Sigmoid colon (tissue), 7 donors: Measurements from ENCODE around the gene TMPO. TPM values are rescaled to one million over a fixed set of nuclear protein-coding genes. Genes with fewer than 3 reads are reported as not detected.
A peak's percentile ranks its signal among the peaks of the same experiment; 100 is the strongest.

Source experiments
- DNase-seq: peaks from one replicate; pipeline ENCODE4 v3.0.0-alpha.2; 2019
- H3K27ac ChIP-seq, 4 donors: fragments of 200-600 bp; sonication (generic); one replicate each; pipeline ENCODE4 v1.5.1; 2016 to 2019; ENCODE audit warnings: mild to moderate bottlenecking in 1 of 4
- H3K27me3 ChIP-seq, 3 donors: fragments of 200-600 bp; sonication (generic); one replicate each; pipeline ENCODE4 v1.5.1; 2019; ENCODE audit warnings: mild to moderate bottlenecking in 1 of 3
- H3K36me3 ChIP-seq, 4 donors: fragments of 200-600 bp; sonication (generic); one replicate each; pipeline ENCODE4 v1.5.1; 2016 to 2019
- H3K4me1 ChIP-seq, 4 donors: fragments of 200-600 bp; sonication (generic); one replicate each; pipeline ENCODE4 v1.5.1; 2017 to 2019
- H3K4me3 ChIP-seq, 4 donors: fragments of 200-600 bp; sonication (generic); one replicate each; pipeline ENCODE4 v1.5.1; 2017 to 2019; ENCODE audit warnings: mild to moderate bottlenecking in 2 of 4, moderate library complexity in 1 of 4
- H3K9me3 ChIP-seq, 4 donors: fragments of 200-600 bp in 3 of 4; sonication (generic) in 3 of 4; one replicate each; pipeline versions ENCODE4 v1.5.1 to v1.6.1; 2013 to 2019
- EP300 ChIP-seq, 4 donors: sonication (generic); formaldehyde crosslinking; IDR thresholded peaks; one replicate each; pipeline ENCODE4 v1.6.1; 2017; ENCODE audit warnings: antibody characterized with exemption in 4 of 4
- POLR2A ChIP-seq, 2 donors: fragments of 450-650 bp; IDR thresholded peaks; one replicate each; pipeline ENCODE4 v1.6.1; 2016; ENCODE audit warnings: antibody characterized with exemption in 2 of 2, mild to moderate bottlenecking in 2 of 2, moderate library complexity in 2 of 2
- POLR2AphosphoS5 ChIP-seq, 4 donors: sonication (generic); formaldehyde crosslinking; IDR thresholded peaks; one replicate each; pipeline ENCODE4 v1.6.1; 2017; ENCODE audit warnings: antibody characterized with exemption in 4 of 4
- WGBS, 2 donors: extraction: QIAGEN DNeasy Blood & Tissue Kit; methylation state at CpG; one replicate each; pipeline ENCODE4 v1.1.7; 2013; 5-methylcytosine and 5-hydroxymethylcytosine counted together
- intact Hi-C: fragments of 100-400 bp; cut with DNase I; formaldehyde crosslinking; loops from one replicate; pipeline ENCODE4 v1.15.1; 2023
- polyA plus RNA-seq, 3 donors: library from polyadenylated mRNA; stranded (reverse); fragments of 200-250 nt; gene quantifications; one replicate each; pipeline ENCODE4 v1.2.3, GENCODE V29; 2013
- total RNA-seq, 4 donors: library from RNA; depleted of rRNA; stranded (reverse); fragments of >200 nt; gene quantifications; one replicate each; pipeline ENCODE4 v1.1.0, GENCODE V29; 2016
- TF ChIP-seq, protein P1 (sequence below), 4 experiments: fragments of 450-650 bp in 3 of 4; fragments of 200-600 bp in 1 of 4; IDR thresholded peaks; one replicate each; pipeline ENCODE4 v1.5.1; 2016 to 2019; ENCODE audit warnings: antibody characterized with exemption in 4 of 4, mild to moderate bottlenecking in 3 of 4, moderate library complexity in 2 of 4
- donor health status: healthy with polysubstance abuse.
- donor health status: Bipolar disorder and iron deficiency.
- donor health status: healthy.

The TMPO gene
- total and polyA plus RNA-seq, 7 donors, result 22.8 to 56.5 (median 47.4) TPM

DNA sequence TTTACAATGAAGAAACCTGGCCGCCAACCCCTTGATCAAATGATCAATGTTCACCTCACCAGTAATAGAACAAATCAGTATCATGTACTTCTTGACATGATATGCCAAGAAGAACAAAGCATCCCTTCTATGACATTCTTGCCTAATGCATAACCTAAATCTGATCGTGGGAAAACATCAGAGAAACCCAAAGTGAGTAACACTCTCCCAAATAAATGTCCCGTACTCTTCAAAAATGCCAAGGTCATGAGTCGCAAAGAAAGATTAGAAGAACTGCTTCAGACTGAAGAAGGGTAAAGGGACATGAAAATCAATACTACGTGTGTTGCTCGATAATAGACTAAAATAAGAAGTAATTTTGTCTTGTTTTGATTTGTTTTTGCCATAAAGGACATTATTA lies 66.7 kb downstream of the TMPO start:
- WGBS, 2 donors, result 89% methylated on average over 6 of the region's 6 CpGs
- no peaks in the 10 kb centered on the region for H3K27me3 ChIP-seq
- H3K4me3 ChIP-seq, result no peak overlapping the region
- no peak for TF ChIP-seq POLR2A (IDR thresholded peaks at IDR 0.05)
- TF ChIP-seq, protein P1, sequence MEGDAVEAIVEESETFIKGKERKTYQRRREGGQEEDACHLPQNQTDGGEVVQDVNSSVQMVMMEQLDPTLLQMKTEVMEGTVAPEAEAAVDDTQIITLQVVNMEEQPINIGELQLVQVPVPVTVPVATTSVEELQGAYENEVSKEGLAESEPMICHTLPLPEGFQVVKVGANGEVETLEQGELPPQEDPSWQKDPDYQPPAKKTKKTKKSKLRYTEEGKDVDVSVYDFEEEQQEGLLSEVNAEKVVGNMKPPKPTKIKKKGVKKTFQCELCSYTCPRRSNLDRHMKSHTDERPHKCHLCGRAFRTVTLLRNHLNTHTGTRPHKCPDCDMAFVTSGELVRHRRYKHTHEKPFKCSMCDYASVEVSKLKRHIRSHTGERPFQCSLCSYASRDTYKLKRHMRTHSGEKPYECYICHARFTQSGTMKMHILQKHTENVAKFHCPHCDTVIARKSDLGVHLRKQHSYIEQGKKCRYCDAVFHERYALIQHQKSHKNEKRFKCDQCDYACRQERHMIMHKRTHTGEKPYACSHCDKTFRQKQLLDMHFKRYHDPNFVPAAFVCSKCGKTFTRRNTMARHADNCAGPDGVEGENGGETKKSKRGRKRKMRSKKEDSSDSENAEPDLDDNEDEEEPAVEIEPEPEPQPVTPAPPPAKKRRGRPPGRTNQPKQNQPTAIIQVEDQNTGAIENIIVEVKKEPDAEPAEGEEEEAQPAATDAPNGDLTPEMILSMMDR (IDR thresholded peaks at IDR 0.05), result no peak
- TF ChIP-seq POLR2AphosphoS5 (IDR thresholded peaks at IDR 0.05), result no peak
- no peak overlapping the region for H3K27ac ChIP-seq
- no peaks in the 10 kb centered on the region for H3K9me3 ChIP-seq
- intact Hi-C loops, result no loop called here
- H3K36me3 ChIP-seq, result no peaks in the 10 kb centered on the region
- no peaks in the 10 kb centered on the region for H3K4me1 ChIP-seq
- no peak for DNase-seq

DNA sequence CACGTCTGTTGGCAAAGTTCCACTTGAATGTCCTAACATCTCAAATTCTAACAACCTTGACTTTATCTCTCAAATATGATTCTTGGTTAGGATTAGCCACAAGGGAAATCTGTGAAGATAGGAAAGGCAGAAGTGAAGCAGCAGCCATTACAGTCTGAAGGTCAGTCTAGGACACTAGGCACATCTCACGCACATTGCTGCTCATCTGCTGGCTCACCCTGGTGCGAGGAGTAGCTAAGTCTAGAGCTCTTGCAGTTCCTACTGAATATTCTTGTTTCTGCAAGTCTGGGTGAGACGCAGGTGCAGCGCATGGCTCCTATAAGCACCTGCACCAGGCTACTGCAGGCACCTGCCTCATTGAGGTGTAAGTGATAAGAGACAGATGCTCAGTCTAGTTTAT lies 71.7 kb downstream of the TMPO start:
- H3K4me3 ChIP-seq, result no peak overlapping the region
- WGBS, 2 donors, result 82 to 89% methylated on average over 5 of the region's 5 CpGs
- no peaks in the 10 kb centered on the region for H3K27me3 ChIP-seq
- intact Hi-C loops, result no loop called here
- H3K9me3 ChIP-seq, result no peaks in the 10 kb centered on the region
- no peak overlapping the region for H3K27ac ChIP-seq
- no peaks in the 10 kb centered on the region for H3K4me1 ChIP-seq
- TF ChIP-seq EP300 (IDR thresholded peaks at IDR 0.05), result no peak
- TF ChIP-seq POLR2A (IDR thresholded peaks at IDR 0.05), result no peak
- TF ChIP-seq, protein P1 (IDR thresholded peaks at IDR 0.05), result no peak
- TF ChIP-seq POLR2AphosphoS5 (IDR thresholded peaks at IDR 0.05), result no peak
- no peaks in the 10 kb centered on the region for H3K36me3 ChIP-seq
- DNase-seq, result no peak

DNA sequence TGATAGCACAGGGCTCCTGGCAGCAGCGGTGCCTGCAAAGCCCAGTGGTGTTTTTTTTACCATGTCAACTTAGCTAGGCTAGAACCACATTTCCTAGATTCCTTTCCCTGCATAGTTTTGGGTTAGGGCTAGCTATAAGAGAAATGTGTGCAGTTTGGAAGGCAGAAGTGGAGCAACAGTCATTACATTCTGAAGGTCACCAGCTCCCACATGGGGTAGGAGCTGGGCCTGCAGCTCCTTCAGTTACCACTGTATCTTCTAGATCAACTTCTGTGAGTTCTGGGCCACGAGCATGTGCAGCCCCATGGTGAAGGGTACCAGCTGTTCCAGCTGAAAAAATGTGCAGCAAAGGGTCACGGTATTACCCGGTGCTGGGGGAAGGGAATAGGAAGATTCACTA lies 75.8 kb downstream of the TMPO start:
- no peak overlapping the region for H3K4me3 ChIP-seq
- H3K36me3 ChIP-seq, result peaks cover 0 to 7% (median 0%) of the 10 kb centered on the region in 4 donors
- peaks cover 0 to 20% (median 15%) of the 10 kb centered on the region in 4 donors for H3K4me1 ChIP-seq
- TF ChIP-seq EP300 (IDR thresholded peaks at IDR 0.05) (no peak), POLR2AphosphoS5 (IDR thresholded peaks at IDR 0.05) (no peak), POLR2A (IDR thresholded peaks at IDR 0.05) (no peak)
- TF ChIP-seq, protein P1 (IDR thresholded peaks at IDR 0.05), result no peak
- WGBS, 2 donors, result 84 to 86% methylated on average over 4 of the region's 4 CpGs
- H3K27ac ChIP-seq, result no peak overlapping the region
- no peaks in the 10 kb centered on the region for H3K9me3 ChIP-seq
- DNase-seq, result no peak
- no peaks in the 10 kb centered on the region for H3K27me3 ChIP-seq
- intact Hi-C loops, result loop anchor here (5.0 kb wide), 1 partner anchor 74 kb away; the partner anchor contains the start of gene TMPO

DNA sequence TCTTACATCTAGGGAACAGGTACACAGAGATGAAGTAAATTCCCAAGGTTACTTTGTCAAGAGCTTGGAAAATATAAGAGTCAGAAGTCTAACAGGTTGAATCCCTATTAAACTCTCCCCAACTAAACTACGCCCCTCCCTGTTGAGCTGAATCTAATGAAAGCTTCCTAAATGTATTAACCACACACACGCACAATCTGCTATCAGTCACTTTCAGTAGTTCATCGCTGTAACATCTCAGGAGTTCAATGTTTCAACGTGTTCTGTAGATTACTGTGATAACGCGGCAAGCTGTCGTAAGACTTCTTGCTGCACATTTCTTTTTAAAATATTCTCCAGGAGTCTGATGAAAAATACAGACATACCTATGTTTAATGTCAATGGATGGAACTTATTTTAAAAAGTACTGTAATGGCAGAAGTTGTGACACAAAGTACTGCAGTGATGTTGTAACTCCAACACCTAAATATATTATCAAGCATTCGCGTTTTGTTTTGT lies 77.5 kb downstream of the TMPO start:
- no peak for TF ChIP-seq POLR2A (IDR thresholded peaks at IDR 0.05)
- TF ChIP-seq, protein P1 (IDR thresholded peaks at IDR 0.05), result no peak
- TF ChIP-seq POLR2AphosphoS5 (IDR thresholded peaks at IDR 0.05), result no peak
- no peak for TF ChIP-seq EP300 (IDR thresholded peaks at IDR 0.05)
- no peak for DNase-seq
- H3K36me3 ChIP-seq, result peaks cover 0 to 22% (median 6%) of the 10 kb centered on the region in 4 donors
- 21 to 41% methylated on average over 9 of the region's 9 CpGs for WGBS, 2 donors
- H3K27ac ChIP-seq, result peak overlapping the region; percentile 94 to 100 (median 96)
- H3K4me1 ChIP-seq, result peaks cover 0 to 36% (median 30%) of the 10 kb centered on the region in 4 donors
- no peaks in the 10 kb centered on the region for H3K27me3 ChIP-seq
- intact Hi-C loops, result loop anchor here (1.0 to 5.0 kb wide), 3 partner anchors 52 to 89 kb away; partner anchors contain the start of genes APAF1 and TMPO
- no peaks in the 10 kb centered on the region for H3K9me3 ChIP-seq
- peak overlapping the region; percentile 76 to 98 (median 88) for H3K4me3 ChIP-seq
